Neuronal stem cell (in vitro differentiated cells): Measurements from ENCODE around the gene PARP3.

ENCODE experiments used
- DNase-seq: peaks from one replicate; pipeline ENCODE4 v3.0.0-alpha.2; 2013; ENCODE audit warnings: low spot score
- H2AFZ ChIP-seq: one replicate; pipeline ENCODE4 v1.6.1; 2013; ENCODE audit warnings: mild to moderate bottlenecking, low read length, inconsistent platforms
- H2AK5ac ChIP-seq: 2 replicates; pipeline ENCODE4 v1.6.1; 2013; ENCODE audit warnings: low read depth, mild to moderate bottlenecking, inconsistent platforms, low read length, moderate library complexity, mixed read lengths
- H2BK120ac ChIP-seq: 2 replicates; pipeline ENCODE4 v1.6.1; 2013; ENCODE audit warnings: low read depth, mild to moderate bottlenecking, inconsistent platforms, low read length, moderate library complexity, mixed read lengths
- H2BK12ac ChIP-seq: one replicate; pipeline ENCODE4 v1.6.1; 2013; ENCODE audit warnings: low read length, inconsistent platforms
- H2BK15ac ChIP-seq: 2 replicates; pipeline ENCODE4 v1.6.1; 2013; ENCODE audit warnings: mild to moderate bottlenecking, low read length, inconsistent platforms, mixed read lengths
- H2BK5ac ChIP-seq: one replicate; pipeline ENCODE4 v1.6.1; 2013; ENCODE audit warnings: inconsistent platforms, mild to moderate bottlenecking, low read length, moderate library complexity
- H3K14ac ChIP-seq: one replicate; pipeline ENCODE4 v1.6.1; 2013; ENCODE audit warnings: low read length, inconsistent platforms
- H3K18ac ChIP-seq: 2 replicates; pipeline ENCODE4 v1.6.1; 2013; ENCODE audit warnings: low read length, inconsistent platforms
- H3K23ac ChIP-seq: 2 replicates; pipeline ENCODE4 v1.6.1; 2013; ENCODE audit warnings: low read depth, mild to moderate bottlenecking, mixed read lengths, low read length, inconsistent platforms; ENCODE audit not compliant: poor library complexity
- H3K27ac ChIP-seq: replicated peaks from 3 replicates; pipeline ENCODE4 v1.5.1; 2013; ENCODE audit warnings: low read length, inconsistent platforms
- H3K27me3 ChIP-seq, 3 experiments: 2 replicates each; pipeline ENCODE4 v1.6.1; 2013; ENCODE audit warnings: low read length in 3 of 3, mild to moderate bottlenecking in 2 of 3, inconsistent platforms in 1 of 3, low read depth in 1 of 3, mixed read lengths in 1 of 3, moderate library complexity in 1 of 3; ENCODE audit not compliant: control insufficient read depth in 3 of 3, insufficient read depth in 3 of 3
- H3K36me3 ChIP-seq, 2 donors: replicated peaks in 1 of 2; 2 replicates each; pipeline ENCODE4 v1.6.1; 2013; ENCODE audit warnings: low read length in 2 of 2; ENCODE audit not compliant: control insufficient read depth in 2 of 2, insufficient read depth in 2 of 2
- H3K4ac ChIP-seq: 2 replicates; pipeline ENCODE4 v1.6.1; 2013; ENCODE audit warnings: inconsistent platforms, mild to moderate bottlenecking, low read length, moderate library complexity
- H3K4me1 ChIP-seq, 2 donors: 1 replicate in 1 of 2; 2 replicates in 1 of 2; pipeline ENCODE4 v1.6.1; 2013; ENCODE audit warnings: low read length in 2 of 2, low read depth in 1 of 2; ENCODE audit not compliant: control insufficient read depth in 2 of 2, insufficient read depth in 1 of 2
- H3K4me2 ChIP-seq: one replicate; pipeline ENCODE4 v1.6.1; 2013; ENCODE audit warnings: mild to moderate bottlenecking, low read length, inconsistent platforms; ENCODE audit not compliant: insufficient read depth, poor library complexity, severe bottlenecking
- H3K4me3 ChIP-seq, 2 donors: 2 replicates each; pipeline ENCODE4 v1.5.1; 2013; ENCODE audit warnings: low read length in 2 of 2, mild to moderate bottlenecking in 2 of 2, inconsistent platforms in 1 of 2, moderate library complexity in 1 of 2
- H3K79me1 ChIP-seq: one replicate; pipeline ENCODE4 v1.6.1; 2013; ENCODE audit warnings: low read depth, mild to moderate bottlenecking, inconsistent platforms, low read length, moderate library complexity
- H3K9ac ChIP-seq: one replicate; pipeline ENCODE4 v1.6.1; 2013; ENCODE audit warnings: mild to moderate bottlenecking, low read depth, low read length, inconsistent platforms; ENCODE audit not compliant: poor library complexity
- H3K9me3 ChIP-seq, 2 donors: replicated peaks in 1 of 2; 2 replicates each; pipeline versions ENCODE3 to v1.6.1; 2013; ENCODE audit warnings: low read length in 2 of 2, mild to moderate bottlenecking in 2 of 2, inconsistent platforms in 1 of 2, low read depth in 1 of 2, mixed read lengths in 1 of 2, moderate library complexity in 1 of 2; ENCODE audit not compliant: control insufficient read depth in 2 of 2, insufficient read depth in 1 of 2
- H4K8ac ChIP-seq: one replicate; pipeline ENCODE4 v1.6.1; 2013; ENCODE audit warnings: low read depth, mild to moderate bottlenecking, inconsistent platforms, low read length, moderate library complexity
- H4K91ac ChIP-seq: one replicate; pipeline ENCODE4 v1.6.1; 2013; ENCODE audit warnings: low read length, low read depth, mild to moderate bottlenecking, inconsistent platforms; ENCODE audit not compliant: poor library complexity
- WGBS, 2 donors: extraction: QIAGEN DNeasy Blood & Tissue Kit; methylation state at CpG; one replicate each; pipeline ENCODE4 v1.1.7; 2013; ENCODE audit warnings: missing lambda C conversion rate in 2 of 2, mixed read lengths in 1 of 2; ENCODE audit not compliant: insufficient read length in 2 of 2, insufficient replicate concordance in 1 of 2; ENCODE audit errors: extremely low coverage in 2 of 2; 5-methylcytosine and 5-hydroxymethylcytosine counted together

Gene PARP3

DNA sequence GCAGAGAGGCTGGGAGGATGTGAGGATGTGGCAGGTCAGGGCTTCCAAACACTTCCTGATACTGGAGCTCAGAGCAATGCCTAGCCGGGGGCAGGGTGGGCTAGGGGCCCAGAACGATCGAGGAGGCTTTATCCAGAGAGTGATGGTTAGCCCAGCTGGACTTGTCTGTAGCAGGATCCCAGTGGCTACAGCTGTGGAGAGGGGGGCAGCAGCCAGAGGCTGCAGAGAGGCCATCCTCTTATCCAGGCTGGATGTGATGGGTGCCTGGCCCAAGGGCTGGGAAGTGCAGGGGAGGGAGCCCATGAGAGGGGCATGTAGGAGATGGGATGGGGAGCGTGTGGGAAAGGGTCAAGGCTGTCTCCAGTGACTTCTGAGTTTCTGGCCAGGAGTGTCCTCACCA, 4.6 kb downstream of the PARP3 start:
- H3K9me3 ChIP-seq: peaks cover 0 to 3% of the 10 kb centered on the region in 2 donors
- no peak overlapping the region for H2BK5ac ChIP-seq
- H3K4me1 ChIP-seq: peaks cover 4 to 7% of the 10 kb centered on the region in 2 donors
- no peak overlapping the region for H3K18ac ChIP-seq
- H2BK12ac ChIP-seq: no peak overlapping the region
- no peak overlapping the region for H4K8ac ChIP-seq
- H2BK15ac ChIP-seq: no peak overlapping the region
- no peak overlapping the region for H3K27ac ChIP-seq
- H3K23ac ChIP-seq: no peak overlapping the region
- no peak for DNase-seq
- H3K14ac ChIP-seq: no peak overlapping the region
- H3K79me1 ChIP-seq: no peaks in the 10 kb centered on the region
- no peak overlapping the region for H2AK5ac ChIP-seq
- no peak overlapping the region for H3K4me2 ChIP-seq
- no peak overlapping the region for H2BK120ac ChIP-seq
- H3K36me3 ChIP-seq: no peaks in the 10 kb centered on the region
- no peak overlapping the region for H3K9ac ChIP-seq
- no peak overlapping the region for H3K4me3 ChIP-seq
- WGBS, 2 donors: no CpG with 5 or more reads among the region's 4 CpGs
- H2AFZ ChIP-seq: no peak overlapping the region
- peaks cover 0 to 2% (median 0%) of the 10 kb centered on the region in 3 experiments for H3K27me3 ChIP-seq
- H3K4ac ChIP-seq: no peak overlapping the region
- no peak overlapping the region for H4K91ac ChIP-seq

DNA sequence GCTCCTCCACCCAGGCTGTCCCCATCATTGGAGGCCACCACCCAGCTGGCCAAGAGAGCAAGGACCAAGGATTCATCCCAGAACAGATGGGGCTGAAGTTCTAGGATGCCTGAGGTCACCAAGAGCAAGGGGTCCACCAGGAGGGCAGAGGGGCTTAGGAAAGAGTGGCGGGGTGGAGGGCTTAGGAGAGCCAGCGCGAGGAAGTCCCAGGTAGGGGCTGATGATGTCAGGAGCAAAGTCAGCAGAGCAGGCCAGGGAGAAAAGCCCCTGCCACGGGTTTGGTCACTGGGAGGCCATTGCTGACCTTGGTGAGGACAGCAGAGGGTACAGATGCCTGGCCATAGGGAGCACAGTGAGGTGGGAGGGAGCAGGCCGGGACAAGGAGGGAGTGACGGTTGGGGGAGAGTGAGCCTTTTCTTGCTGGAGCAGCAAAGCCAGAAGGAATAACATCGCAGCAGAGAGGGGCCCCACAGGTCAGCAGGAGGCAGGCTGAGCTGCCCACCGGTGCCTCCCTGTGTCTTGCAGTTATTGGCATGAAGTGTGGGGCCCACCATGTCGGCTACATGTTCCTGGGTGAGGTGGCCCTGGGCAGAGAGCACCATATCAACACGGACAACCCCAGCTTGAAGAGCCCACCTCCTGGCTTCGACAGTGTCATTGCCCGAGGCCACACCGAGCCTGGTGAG, 5.2 kb downstream of the PARP3 start:
- Histone ChIP-seq H2AFZ (no peak overlapping the region), H3K27ac (no peak overlapping the region), H2BK12ac (no peak overlapping the region), H2BK15ac (peak overlapping the region; percentile 69), H3K23ac (no peak overlapping the region), H3K9ac (peak overlapping the region; percentile 33), H4K91ac (no peak overlapping the region), H3K79me1 (no peaks in the 10 kb centered on the region), H3K14ac (no peak overlapping the region), H3K36me3 (no peaks in the 10 kb centered on the region), H3K27me3 (peaks cover 0 to 2% (median 0%) of the 10 kb centered on the region in 3 experiments), H2BK5ac (no peak overlapping the region), H4K8ac (peak overlapping the region; percentile 52), H3K9me3 (peaks cover 0 to 3% of the 10 kb centered on the region in 2 donors), H3K4ac (no peak overlapping the region), H3K4me2 (no peak overlapping the region), H3K4me1 (peaks cover 3 to 5% of the 10 kb centered on the region in 2 donors), H2BK120ac (no peak overlapping the region), H3K18ac (peak overlapping the region; percentile 44), H3K4me3 (no peak overlapping the region), H2AK5ac (peak overlapping the region; percentile 20)
- no peak for DNase-seq
- WGBS, 2 donors: no CpG with 5 or more reads among the region's 13 CpGs

DNA sequence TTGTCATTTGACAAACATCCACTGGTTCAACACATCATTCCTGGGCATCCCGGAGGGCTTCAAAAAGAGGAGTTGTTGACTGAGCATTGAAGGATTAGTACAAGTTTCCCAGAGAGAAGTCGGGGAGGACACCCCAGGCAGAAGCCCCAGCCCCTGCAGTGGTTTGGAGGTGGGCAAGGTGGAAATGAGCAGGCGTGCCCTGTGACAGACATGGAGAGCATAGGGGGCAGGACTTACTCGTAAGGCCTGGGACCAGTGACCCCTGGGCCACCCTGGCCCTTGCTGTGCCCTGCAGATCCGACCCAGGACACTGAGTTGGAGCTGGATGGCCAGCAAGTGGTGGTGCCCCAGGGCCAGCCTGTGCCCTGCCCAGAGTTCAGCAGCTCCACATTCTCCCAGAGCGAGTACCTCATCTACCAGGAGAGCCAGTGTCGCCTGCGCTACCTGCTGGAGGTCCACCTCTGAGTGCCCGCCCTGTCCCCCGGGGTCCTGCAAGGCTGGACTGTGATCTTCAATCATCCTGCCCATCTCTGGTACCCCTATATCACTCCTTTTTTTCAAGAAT, 5.9 kb downstream of the PARP3 start:
- H4K91ac ChIP-seq: no peak overlapping the region
- H3K27ac ChIP-seq: no peak overlapping the region
- no peaks in the 10 kb centered on the region for H3K79me1 ChIP-seq
- no peak overlapping the region for H3K18ac ChIP-seq
- no peak overlapping the region for H2BK5ac ChIP-seq
- no peaks in the 10 kb centered on the region for H3K36me3 ChIP-seq
- no peak overlapping the region for H2AK5ac ChIP-seq
- no peak overlapping the region for H3K14ac ChIP-seq
- peaks cover 0 to 3% of the 10 kb centered on the region in 2 donors for H3K9me3 ChIP-seq
- no peak overlapping the region for H3K23ac ChIP-seq
- no peak overlapping the region for H2BK12ac ChIP-seq
- peaks cover 1 to 2% of the 10 kb centered on the region in 2 donors for H3K4me1 ChIP-seq
- H3K27me3 ChIP-seq: peaks cover 0 to 2% (median 0%) of the 10 kb centered on the region in 3 experiments
- no peak overlapping the region for H3K4me2 ChIP-seq
- DNase-seq: no peak
- WGBS, 2 donors: no CpG with 5 or more reads among the region's 10 CpGs
- no peak overlapping the region for H2AFZ ChIP-seq
- peak overlapping the region; percentile 69 for H2BK15ac ChIP-seq
- H4K8ac ChIP-seq: no peak overlapping the region
- no peak overlapping the region for H3K4me3 ChIP-seq
- H3K9ac ChIP-seq: no peak overlapping the region
- H2BK120ac ChIP-seq: no peak overlapping the region
- H3K4ac ChIP-seq: peak overlapping the region; percentile 30

DNA sequence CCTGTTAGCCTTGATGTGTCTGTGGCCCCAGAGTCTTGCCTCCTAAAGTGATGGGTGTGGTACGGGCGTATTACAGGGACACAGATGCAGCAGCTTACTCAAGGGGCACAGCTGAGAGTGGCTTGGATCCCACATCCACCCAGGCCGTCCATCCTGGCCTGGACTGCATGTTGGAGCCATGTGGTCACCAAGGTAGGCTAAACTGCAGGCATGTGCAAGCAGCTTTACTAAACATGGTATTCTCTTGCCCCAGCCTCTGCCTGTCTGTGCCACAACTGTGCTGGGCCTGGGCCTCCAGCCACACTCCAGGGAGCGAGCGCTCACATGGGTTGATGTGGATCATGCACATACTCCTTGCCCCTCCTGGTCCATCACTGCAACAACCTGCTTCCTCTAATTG, 7.0 kb downstream of the PARP3 start:
- Histone ChIP-seq H3K4me2 (no peak overlapping the region), H3K18ac (peak overlapping the region; percentile 28), H3K23ac (peak overlapping the region; percentile 80), H3K4ac (no peak overlapping the region), H3K9ac (no peak overlapping the region), H4K91ac (no peak overlapping the region), H3K9me3 (peaks cover 0 to 3% of the 10 kb centered on the region in 2 donors), H2BK15ac (peak overlapping the region; percentile 69), H2BK120ac (no peak overlapping the region), H2BK12ac (peak overlapping the region; percentile 14), H2AFZ (no peak overlapping the region), H2BK5ac (no peak overlapping the region), H3K79me1 (no peaks in the 10 kb centered on the region), H2AK5ac (peak overlapping the region; percentile 58), H3K14ac (no peak overlapping the region), H3K36me3 (no peaks in the 10 kb centered on the region), H3K27ac (no peak overlapping the region), H3K4me3 (peak overlapping the region in 1 of 2 donors; percentile 27), H3K27me3 (peaks cover 0 to 6% (median 0%) of the 10 kb centered on the region in 3 experiments), H3K4me1 (peaks cover 2 to 7% of the 10 kb centered on the region in 2 donors), H4K8ac (no peak overlapping the region)
- no peak for DNase-seq
- no CpG with 5 or more reads among the region's 5 CpGs for WGBS, 2 donors
